WTC11 (cell line): ENCODE results near the gene BCO2. TPM values are rescaled to one million over a fixed set of nuclear protein-coding genes. Genes with fewer than 3 reads are reported as not detected.

ENCODE experiments used
- ATAC-seq: fragments of 200-7000 bp; cut with Tn5 transposase; 2 replicates; pipeline ENCODE4 v1.10.0; 2021; ENCODE audit warnings: mild to moderate bottlenecking, moderate library complexity
- CTCF ChIA-PET: fragments of 300-600 bp; sonication (Branson Sonifier 250); formaldehyde crosslinking; loops from one replicate; lab custom pipeline; 2021; ENCODE audit warnings: antibody characterized with exemption; lab: Charles Lee
- POLR2A ChIA-PET: fragments of 350-600 bp; sonication (Branson Sonifier 250); formaldehyde crosslinking; loops from one replicate; lab custom pipeline; 2021; ENCODE audit warnings: antibody characterized with exemption; lab: Charles Lee
- DNase-seq: peaks from one replicate; pipeline ENCODE4 v3.0.0; 2021; ENCODE audit warnings: low spot score
- H3K27ac Mint-ChIP-seq: 2 replicates; pipeline ENCODE4 v1.8.0; 2021; ENCODE audit warnings: mixed read lengths
- H3K27me3 Mint-ChIP-seq: 2 replicates; pipeline ENCODE4 v1.8.0; 2021; ENCODE audit warnings: low read depth, mild to moderate bottlenecking, moderate library complexity, mixed read lengths
- H3K36me3 Mint-ChIP-seq: 2 replicates; pipeline ENCODE4 v1.8.0; 2021; ENCODE audit warnings: mixed read lengths
- H3K4me1 Mint-ChIP-seq: 2 replicates; pipeline ENCODE4 v1.8.0; 2022; ENCODE audit warnings: mixed read lengths
- H3K4me3 Mint-ChIP-seq: 2 replicates; pipeline ENCODE4 v1.8.0; 2021; ENCODE audit warnings: mild to moderate bottlenecking, moderate library complexity, mixed read lengths
- H3K9me3 Mint-ChIP-seq: 2 replicates; pipeline ENCODE4 v1.8.0; 2021; ENCODE audit warnings: mixed read lengths
- ATF1 ChIP-seq: sonication (generic); formaldehyde crosslinking; IDR thresholded peaks from 2 replicates; pipeline ENCODE4 v1.8.1; 2023; ENCODE audit warnings: mild to moderate bottlenecking, moderate library complexity, missing genetic modification reagents
- CREM ChIP-seq: sonication (generic); formaldehyde crosslinking; IDR thresholded peaks from 2 replicates; pipeline ENCODE4 v1.8.1; 2022; ENCODE audit warnings: mild to moderate bottlenecking, missing genetic modification reagents, moderate library complexity
- ELF4 ChIP-seq: sonication (generic); formaldehyde crosslinking; IDR thresholded peaks from 2 replicates; pipeline ENCODE4 v1.8.1; 2022; ENCODE audit warnings: low read depth, mild to moderate bottlenecking, moderate library complexity, missing genetic modification reagents
- FOXJ3 ChIP-seq: sonication (generic); formaldehyde crosslinking; IDR thresholded peaks from 2 replicates; pipeline ENCODE4 v1.9.0; 2021; ENCODE audit warnings: missing genetic modification reagents, mild to moderate bottlenecking, borderline replicate concordance
- GRHL2 ChIP-seq: fragments of 250-450 bp; sonication (Bioruptor Pico); IDR thresholded peaks from 2 replicates; pipeline ENCODE4 v1.8.0; 2022; ENCODE audit warnings: mild to moderate bottlenecking, moderate library complexity; ENCODE audit not compliant: insufficient replicate concordance, severe bottlenecking
- MYBL2 ChIP-seq: sonication (generic); formaldehyde crosslinking; IDR thresholded peaks from 2 replicates; pipeline ENCODE4 v1.8.1; 2023; ENCODE audit warnings: mild to moderate bottlenecking, moderate library complexity, missing genetic modification reagents
- NR3C1 ChIP-seq: sonication (generic); formaldehyde crosslinking; conservative IDR thresholded peaks from 2 replicates; pipeline ENCODE4 v1.8.1; 2023; ENCODE audit warnings: low read depth, mild to moderate bottlenecking, missing genetic modification reagents
- RELA ChIP-seq: sonication (generic); formaldehyde crosslinking; IDR thresholded peaks from 2 replicates; pipeline ENCODE4 v1.8.1; 2022; ENCODE audit warnings: missing genetic modification reagents, mild to moderate bottlenecking, borderline replicate concordance
- TCF7 ChIP-seq: sonication (generic); formaldehyde crosslinking; IDR thresholded peaks from 2 replicates; pipeline ENCODE4 v1.8.0; 2022; ENCODE audit warnings: mild to moderate bottlenecking, low read depth, missing genetic modification reagents, moderate library complexity
- TEAD4 ChIP-seq: sonication (generic); formaldehyde crosslinking; IDR thresholded peaks from 2 replicates; pipeline ENCODE4 v1.8.0; 2022; ENCODE audit warnings: mild to moderate bottlenecking, missing genetic modification reagents
- total RNA-seq: library from RNA; stranded (reverse); gene quantifications from 3 replicates; pipeline ENCODE4 v1.2.3, GENCODE V29; 2021
- TF ChIP-seq, protein P1 (sequence below): sonication (generic); formaldehyde crosslinking; IDR thresholded peaks from 2 replicates; pipeline ENCODE4 v1.8.0; 2022; ENCODE audit warnings: mild to moderate bottlenecking, missing genetic modification reagents
- TF ChIP-seq, protein P2 (sequence below): fragments of 250-450 bp; sonication (Bioruptor Pico); IDR thresholded peaks from 2 replicates; pipeline ENCODE4 v1.9.0; 2021; ENCODE audit warnings: mild to moderate bottlenecking, borderline replicate concordance
- TF ChIP-seq, protein P3 (sequence below): sonication (generic); formaldehyde crosslinking; IDR thresholded peaks from 2 replicates; pipeline ENCODE4 v1.8.0; 2022; ENCODE audit warnings: mild to moderate bottlenecking, missing genetic modification reagents
- TF ChIP-seq, protein P4 (sequence below): fragments of 250-450 bp; sonication (Bioruptor Pico); conservative IDR thresholded peaks from 2 replicates; pipeline ENCODE4 v1.9.0; 2021; ENCODE audit warnings: mild to moderate bottlenecking
- TF ChIP-seq, protein P5 (sequence below): fragments of 250-450 bp; sonication (Bioruptor Pico); IDR thresholded peaks from 2 replicates; pipeline ENCODE4 v2.1.2; 2022; ENCODE audit warnings: mild to moderate bottlenecking, moderate library complexity
- TF ChIP-seq, protein P6 (sequence below): sonication (generic); formaldehyde crosslinking; IDR thresholded peaks from 2 replicates; pipeline ENCODE4 v1.8.1; 2022; ENCODE audit warnings: mild to moderate bottlenecking, missing genetic modification reagents, moderate library complexity, borderline replicate concordance

The BCO2 gene
- total RNA-seq, 1 experiment from 2014 or later, result 1.0 TPM

DNA sequence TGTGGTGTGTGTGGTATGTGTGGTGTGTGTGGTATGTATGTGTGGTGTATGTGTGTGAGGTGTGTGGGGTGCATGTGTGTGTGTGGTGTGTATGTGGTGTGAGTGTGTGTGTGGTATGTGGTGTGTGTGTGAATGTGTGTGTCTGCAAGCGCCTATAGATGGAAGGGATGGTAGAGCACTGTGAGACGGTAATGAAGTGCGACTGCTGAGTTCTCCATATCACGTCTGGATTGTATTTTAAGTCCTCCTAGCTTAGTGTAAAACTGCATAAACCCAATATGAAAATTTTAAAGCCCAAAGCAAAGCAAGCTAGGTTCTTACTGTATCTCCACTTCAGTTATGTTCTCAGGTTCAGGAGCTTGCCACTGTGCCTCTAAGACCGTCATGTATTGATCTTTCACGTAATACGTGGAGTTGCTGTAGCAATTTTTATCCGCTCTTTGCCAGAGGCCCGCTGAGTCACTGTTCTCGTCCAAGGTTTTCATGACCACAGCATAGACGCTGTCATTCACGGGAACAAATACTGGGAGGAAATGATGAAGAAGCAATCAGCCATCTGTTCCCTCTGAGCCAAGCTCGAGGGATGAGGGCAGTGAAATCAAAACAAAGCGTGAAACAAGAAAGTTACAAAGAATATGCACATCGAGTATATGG is 79.9 kb downstream of the BCO2 start (continued):
- TF ChIP-seq, protein P1, sequence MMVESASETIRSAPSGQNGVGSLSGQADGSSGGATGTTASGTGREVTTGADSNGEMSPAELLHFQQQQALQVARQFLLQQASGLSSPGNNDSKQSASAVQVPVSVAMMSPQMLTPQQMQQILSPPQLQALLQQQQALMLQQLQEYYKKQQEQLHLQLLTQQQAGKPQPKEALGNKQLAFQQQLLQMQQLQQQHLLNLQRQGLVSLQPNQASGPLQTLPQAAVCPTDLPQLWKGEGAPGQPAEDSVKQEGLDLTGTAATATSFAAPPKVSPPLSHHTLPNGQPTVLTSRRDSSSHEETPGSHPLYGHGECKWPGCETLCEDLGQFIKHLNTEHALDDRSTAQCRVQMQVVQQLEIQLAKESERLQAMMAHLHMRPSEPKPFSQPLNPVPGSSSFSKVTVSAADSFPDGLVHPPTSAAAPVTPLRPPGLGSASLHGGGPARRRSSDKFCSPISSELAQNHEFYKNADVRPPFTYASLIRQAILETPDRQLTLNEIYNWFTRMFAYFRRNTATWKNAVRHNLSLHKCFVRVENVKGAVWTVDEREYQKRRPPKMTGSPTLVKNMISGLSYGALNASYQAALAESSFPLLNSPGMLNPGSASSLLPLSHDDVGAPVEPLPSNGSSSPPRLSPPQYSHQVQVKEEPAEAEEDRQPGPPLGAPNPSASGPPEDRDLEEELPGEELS (CRISPR knock-in tag), result no peak
- TF ChIP-seq, protein P2, sequence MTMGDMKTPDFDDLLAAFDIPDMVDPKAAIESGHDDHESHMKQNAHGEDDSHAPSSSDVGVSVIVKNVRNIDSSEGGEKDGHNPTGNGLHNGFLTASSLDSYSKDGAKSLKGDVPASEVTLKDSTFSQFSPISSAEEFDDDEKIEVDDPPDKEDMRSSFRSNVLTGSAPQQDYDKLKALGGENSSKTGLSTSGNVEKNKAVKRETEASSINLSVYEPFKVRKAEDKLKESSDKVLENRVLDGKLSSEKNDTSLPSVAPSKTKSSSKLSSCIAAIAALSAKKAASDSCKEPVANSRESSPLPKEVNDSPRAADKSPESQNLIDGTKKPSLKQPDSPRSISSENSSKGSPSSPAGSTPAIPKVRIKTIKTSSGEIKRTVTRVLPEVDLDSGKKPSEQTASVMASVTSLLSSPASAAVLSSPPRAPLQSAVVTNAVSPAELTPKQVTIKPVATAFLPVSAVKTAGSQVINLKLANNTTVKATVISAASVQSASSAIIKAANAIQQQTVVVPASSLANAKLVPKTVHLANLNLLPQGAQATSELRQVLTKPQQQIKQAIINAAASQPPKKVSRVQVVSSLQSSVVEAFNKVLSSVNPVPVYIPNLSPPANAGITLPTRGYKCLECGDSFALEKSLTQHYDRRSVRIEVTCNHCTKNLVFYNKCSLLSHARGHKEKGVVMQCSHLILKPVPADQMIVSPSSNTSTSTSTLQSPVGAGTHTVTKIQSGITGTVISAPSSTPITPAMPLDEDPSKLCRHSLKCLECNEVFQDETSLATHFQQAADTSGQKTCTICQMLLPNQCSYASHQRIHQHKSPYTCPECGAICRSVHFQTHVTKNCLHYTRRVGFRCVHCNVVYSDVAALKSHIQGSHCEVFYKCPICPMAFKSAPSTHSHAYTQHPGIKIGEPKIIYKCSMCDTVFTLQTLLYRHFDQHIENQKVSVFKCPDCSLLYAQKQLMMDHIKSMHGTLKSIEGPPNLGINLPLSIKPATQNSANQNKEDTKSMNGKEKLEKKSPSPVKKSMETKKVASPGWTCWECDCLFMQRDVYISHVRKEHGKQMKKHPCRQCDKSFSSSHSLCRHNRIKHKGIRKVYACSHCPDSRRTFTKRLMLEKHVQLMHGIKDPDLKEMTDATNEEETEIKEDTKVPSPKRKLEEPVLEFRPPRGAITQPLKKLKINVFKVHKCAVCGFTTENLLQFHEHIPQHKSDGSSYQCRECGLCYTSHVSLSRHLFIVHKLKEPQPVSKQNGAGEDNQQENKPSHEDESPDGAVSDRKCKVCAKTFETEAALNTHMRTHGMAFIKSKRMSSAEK, result no peak

DNA sequence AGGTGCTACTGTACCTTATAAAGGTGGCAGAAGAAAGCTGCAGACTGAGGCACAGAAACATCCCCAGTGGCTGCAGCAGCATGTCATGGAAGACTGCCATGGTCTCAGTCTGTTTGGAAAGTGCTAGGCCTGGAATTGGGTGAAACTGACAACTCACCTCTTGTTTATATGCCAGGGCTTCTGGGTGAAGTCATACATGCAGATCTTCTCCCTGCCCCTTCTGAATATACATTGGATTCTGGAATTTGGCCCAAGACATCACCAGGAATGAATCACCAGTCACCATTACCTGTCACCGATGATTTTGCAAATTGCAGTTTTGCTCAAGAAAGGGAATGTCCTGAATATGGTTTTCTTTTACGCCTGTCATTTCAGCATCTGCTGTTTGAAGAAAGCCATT is 85.2 kb downstream of the BCO2 start, which contains the start of gene PLET1:
PLET1 (minus strand) TSS at position 371 of the 400 bp plus-strand sequence; CDS start at position 100, 271 bp downstream.
- ATAC-seq (no peak), DNase-seq (no peak)
- TF ChIP-seq RELA (CRISPR knock-in tag), result no peak
- no peak for TF ChIP-seq NR3C1 (CRISPR knock-in tag)
- no peak for TF ChIP-seq ATF1
- no peak for TF ChIP-seq TEAD4
- TF ChIP-seq, protein P3, sequence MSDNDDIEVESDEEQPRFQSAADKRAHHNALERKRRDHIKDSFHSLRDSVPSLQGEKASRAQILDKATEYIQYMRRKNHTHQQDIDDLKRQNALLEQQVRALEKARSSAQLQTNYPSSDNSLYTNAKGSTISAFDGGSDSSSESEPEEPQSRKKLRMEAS, result no peak
- no peak for TF ChIP-seq ELF4 (CRISPR knock-in tag)
- TF ChIP-seq, protein P4, sequence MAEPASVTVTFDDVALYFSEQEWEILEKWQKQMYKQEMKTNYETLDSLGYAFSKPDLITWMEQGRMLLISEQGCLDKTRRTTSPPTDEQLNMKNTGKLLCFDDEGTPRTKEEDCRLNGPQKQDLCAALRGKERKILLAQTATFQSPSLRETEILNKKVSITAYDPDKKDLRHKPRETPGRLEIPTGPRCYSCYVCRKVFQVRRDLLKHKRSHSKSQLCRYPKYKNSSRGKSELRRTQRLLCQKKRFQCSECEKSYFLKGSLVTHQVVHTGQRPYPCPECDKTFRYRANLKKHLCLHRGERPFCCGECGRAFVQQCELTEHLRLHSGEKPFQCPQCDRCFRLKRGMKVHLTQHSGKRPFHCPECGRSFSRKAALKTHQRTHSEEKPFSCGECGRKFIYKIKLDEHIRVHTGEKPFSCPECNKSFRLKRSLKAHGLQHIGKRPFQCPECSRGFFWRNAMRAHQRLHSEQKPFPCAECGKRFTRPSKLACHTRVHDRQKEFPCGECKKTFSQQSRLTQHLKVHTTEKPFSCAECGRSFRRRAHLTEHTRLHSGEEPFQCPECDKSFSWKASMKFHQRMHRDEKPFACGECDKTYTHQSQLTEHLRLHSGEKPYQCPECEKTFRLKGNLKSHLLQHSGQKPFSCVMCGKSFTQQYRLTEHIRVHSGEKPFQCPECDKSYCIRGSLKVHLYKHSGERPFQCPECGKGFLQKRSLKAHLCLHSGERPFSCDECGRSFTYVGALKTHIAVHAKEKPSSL (CRISPR knock-in tag), result no peak
- TF ChIP-seq MYBL2 (CRISPR knock-in tag), result no peak
- no peak for TF ChIP-seq FOXJ3 (CRISPR knock-in tag)
- TF ChIP-seq TCF7 (CRISPR knock-in tag), result no peak
- TF ChIP-seq, protein P5, sequence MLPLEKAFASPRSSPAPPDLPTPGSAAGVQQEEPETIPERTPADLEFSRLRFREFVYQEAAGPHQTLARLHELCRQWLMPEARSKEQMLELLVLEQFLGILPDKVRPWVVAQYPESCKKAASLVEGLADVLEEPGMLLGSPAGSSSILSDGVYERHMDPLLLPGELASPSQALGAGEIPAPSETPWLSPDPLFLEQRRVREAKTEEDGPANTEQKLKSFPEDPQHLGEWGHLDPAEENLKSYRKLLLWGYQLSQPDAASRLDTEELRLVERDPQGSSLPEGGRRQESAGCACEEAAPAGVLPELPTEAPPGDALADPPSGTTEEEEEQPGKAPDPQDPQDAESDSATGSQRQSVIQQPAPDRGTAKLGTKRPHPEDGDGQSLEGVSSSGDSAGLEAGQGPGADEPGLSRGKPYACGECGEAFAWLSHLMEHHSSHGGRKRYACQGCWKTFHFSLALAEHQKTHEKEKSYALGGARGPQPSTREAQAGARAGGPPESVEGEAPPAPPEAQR, result no peak
- TF ChIP-seq, protein P6, sequence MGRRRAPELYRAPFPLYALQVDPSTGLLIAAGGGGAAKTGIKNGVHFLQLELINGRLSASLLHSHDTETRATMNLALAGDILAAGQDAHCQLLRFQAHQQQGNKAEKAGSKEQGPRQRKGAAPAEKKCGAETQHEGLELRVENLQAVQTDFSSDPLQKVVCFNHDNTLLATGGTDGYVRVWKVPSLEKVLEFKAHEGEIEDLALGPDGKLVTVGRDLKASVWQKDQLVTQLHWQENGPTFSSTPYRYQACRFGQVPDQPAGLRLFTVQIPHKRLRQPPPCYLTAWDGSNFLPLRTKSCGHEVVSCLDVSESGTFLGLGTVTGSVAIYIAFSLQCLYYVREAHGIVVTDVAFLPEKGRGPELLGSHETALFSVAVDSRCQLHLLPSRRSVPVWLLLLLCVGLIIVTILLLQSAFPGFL (CRISPR knock-in tag), result no peak
- no peak for TF ChIP-seq CREM
- TF ChIP-seq GRHL2 (CRISPR knock-in tag), result no peak
- ChIA-PET CTCF (no interaction called here), POLR2A (no interaction called here)
- no peak within 1 kb of the TSS for H3K27ac Mint-ChIP-seq
- no peaks in the 10 kb centered on the region for H3K4me1 Mint-ChIP-seq
- no peaks in the 10 kb centered on the region for H3K9me3 Mint-ChIP-seq
- H3K36me3 Mint-ChIP-seq, result no peaks in the 10 kb centered on the region
- H3K27me3 Mint-ChIP-seq, result peaks cover 7% of the 10 kb centered on the region; the same call in 1 of the 2 replicates
- H3K4me3 Mint-ChIP-seq, result no peak within 1 kb of the TSS
